IPS-NIHi7 (cell line): Measurements from ENCODE around the gene IGSF9.

Experiments used
- DNase-seq: peaks from one replicate; pipeline ENCODE4 v3.0.0; 2012; ENCODE audit warnings: mixed read lengths; ENCODE audit errors: extremely low spot score

Gene IGSF9

GRCh38 chr1:159946242-159947187 lies 1.1 kb upstream of the IGSF9 start:
- DNase-seq = no peak

GRCh38 chr1:159944623-159945455 lies 574 bp downstream of the IGSF9 start:
- DNase-seq = no peak

GRCh38 chr1:159943908-159944622 lies 1.3 kb downstream of the IGSF9 start:
- DNase-seq = no peak

GRCh38 chr1:159943278-159943640 lies 2.2 kb downstream of the IGSF9 start:
- no peak for DNase-seq

GRCh38 chr1:159942632-159943277 lies 2.7 kb downstream of the IGSF9 start:
- DNase-seq = no peak

- DNase-seq = no peak
Measured at GRCh38 chr1:159941591-159942560, 3.5 kb downstream of the IGSF9 start.

GRCh38 chr1:159941141-159941540 lies 4.3 kb downstream of the IGSF9 start:
- no peak for DNase-seq

GRCh38 chr1:159940006-159940620 lies 5.3 kb downstream of the IGSF9 start:
- no peak for DNase-seq

GRCh38 chr1:159939678-159940002 lies 5.8 kb downstream of the IGSF9 start:
- DNase-seq = no peak

- no peak for DNase-seq
Measured at GRCh38 chr1:159938905-159939677, 6.3 kb downstream of the IGSF9 start.

- DNase-seq = no peak
Measured at GRCh38 chr1:159938211-159938852, 7.1 kb downstream of the IGSF9 start.

- no peak for DNase-seq
Measured at GRCh38 chr1:159937054-159937750, 8.2 kb downstream of the IGSF9 start.

- DNase-seq = peak; percentile 89
Measured at GRCh38 chr1:159936273-159936904, 9.0 kb downstream of the IGSF9 start.

GRCh38 chr1:159935719-159936272 lies 9.6 kb downstream of the IGSF9 start:
- DNase-seq = no peak

- no peak for DNase-seq
Measured at GRCh38 chr1:159935305-159935704, 10.1 kb downstream of the IGSF9 start.

GRCh38 chr1:159934136-159935039 lies 11.0 kb downstream of the IGSF9 start:
- no peak for DNase-seq
